Measurements from ENCODE around the gene ZNF408.

The ZNF408 gene

GRCh38 chr11:46680815-46681214 is 20.0 kb upstream of the ZNF408 start:
- TF ChIP-seq, protein P1, sequence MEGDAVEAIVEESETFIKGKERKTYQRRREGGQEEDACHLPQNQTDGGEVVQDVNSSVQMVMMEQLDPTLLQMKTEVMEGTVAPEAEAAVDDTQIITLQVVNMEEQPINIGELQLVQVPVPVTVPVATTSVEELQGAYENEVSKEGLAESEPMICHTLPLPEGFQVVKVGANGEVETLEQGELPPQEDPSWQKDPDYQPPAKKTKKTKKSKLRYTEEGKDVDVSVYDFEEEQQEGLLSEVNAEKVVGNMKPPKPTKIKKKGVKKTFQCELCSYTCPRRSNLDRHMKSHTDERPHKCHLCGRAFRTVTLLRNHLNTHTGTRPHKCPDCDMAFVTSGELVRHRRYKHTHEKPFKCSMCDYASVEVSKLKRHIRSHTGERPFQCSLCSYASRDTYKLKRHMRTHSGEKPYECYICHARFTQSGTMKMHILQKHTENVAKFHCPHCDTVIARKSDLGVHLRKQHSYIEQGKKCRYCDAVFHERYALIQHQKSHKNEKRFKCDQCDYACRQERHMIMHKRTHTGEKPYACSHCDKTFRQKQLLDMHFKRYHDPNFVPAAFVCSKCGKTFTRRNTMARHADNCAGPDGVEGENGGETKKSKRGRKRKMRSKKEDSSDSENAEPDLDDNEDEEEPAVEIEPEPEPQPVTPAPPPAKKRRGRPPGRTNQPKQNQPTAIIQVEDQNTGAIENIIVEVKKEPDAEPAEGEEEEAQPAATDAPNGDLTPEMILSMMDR (IDR thresholded peaks at IDR 0.05; ENCODE audit: low read depth, low read length) = no peak
- no peak for DNase-seq (ENCODE audit: extremely low read depth, low read depth)

DNA sequence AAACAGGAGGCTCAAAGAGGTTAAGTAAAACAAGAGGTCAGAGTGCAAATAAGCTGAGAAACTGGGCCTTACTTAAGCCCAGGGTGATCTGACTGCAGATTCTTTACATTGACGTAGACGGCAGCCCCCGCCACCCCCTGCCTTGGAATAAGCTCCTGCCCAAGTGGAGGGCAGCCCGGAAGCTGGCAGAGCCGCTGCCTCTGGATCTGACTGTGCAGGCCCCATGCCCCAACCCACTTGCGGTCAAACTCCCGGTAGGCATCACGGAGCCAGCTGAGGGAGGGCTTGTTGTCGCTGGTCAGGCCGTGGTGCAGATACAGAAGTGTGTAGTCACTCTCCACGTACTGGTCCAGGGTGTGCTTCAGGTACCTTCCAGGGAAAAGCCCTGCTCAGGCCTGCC is 19.0 kb upstream of the ZNF408 start:
- DNase-seq (ENCODE audit: extremely low read depth, low read depth) = no peak
- TF ChIP-seq, protein P1 (IDR thresholded peaks at IDR 0.05; ENCODE audit: low read depth, low read length) = no peak

DNA sequence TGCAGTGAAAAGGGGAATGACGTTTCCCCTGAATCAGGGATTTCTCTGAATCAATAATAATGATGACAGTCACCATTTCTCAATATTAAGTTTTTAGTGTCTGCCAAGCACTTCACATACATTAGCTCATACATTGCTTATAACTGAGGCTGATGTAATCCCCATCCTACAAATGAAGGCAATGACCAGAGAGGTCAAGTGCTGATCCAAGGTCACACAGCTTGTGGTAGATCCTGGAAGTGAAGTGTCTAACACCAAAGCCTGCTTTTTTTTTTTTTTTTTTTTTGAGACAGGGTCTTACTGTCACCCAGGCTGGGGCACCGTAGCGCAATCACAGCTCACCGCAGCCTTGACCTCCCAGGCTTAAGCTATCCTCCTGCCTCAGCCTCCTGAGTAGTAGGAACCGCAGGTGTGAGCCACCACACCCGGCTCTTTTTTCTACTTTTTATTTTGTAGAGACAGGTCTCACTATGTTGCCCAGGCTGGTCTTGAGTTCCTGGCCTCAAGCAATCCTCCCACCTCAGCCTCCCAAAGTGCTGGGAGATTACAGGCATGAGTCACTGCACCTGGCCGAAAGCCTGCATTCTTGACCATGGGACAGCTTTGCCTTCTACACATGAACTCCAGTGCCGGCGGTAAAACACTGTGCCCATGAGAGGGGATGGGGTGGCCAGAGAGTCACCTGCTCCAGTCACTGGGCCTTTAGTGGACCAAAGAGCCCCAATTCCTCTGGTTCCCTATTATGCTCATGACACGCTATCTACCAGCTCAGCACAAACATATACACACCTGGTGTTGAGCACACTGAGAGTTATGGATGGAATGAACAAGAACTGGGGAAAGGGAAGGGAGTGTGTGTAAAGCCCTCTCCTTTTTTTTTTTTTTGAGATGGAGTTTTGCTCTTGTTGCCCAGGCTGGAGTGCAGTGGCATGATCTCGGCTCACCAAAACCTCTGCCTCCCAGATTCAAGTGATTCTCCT is 17.8 kb upstream of the ZNF408 start:
- TF ChIP-seq, protein P1 (IDR thresholded peaks at IDR 0.05; ENCODE audit: low read depth, low read length) = no peak

DNA sequence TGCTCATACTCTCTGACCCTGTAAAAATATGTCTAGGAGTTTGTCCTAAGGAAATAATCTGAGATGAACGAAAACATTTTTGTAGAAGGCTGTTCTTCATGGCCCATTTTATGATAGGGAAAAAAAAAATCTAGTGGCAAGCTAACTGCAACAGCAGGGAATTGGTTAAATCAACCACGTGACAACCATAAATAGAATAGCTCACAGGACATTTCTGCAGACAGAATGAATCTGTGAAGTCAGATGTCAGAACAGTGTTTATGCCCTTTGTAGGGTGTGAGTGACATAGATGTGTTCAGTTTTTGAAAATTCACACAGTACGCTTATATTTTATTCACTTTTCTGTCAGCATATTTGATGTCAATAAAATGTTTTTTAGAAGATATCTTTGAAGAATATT is 16.5 kb upstream of the ZNF408 start:
- TF ChIP-seq, protein P1 (IDR thresholded peaks at IDR 0.05; ENCODE audit: low read depth, low read length) = no peak
- DNase-seq (ENCODE audit: extremely low read depth, low read depth) = no peak

More for the DNA sequence above, 17.8 kb upstream of the ZNF408 start:
- DNase-seq (ENCODE audit: extremely low read depth, low read depth) = no peak

- DNase-seq (ENCODE audit: extremely low read depth, low read depth) = peak; percentile 22
- TF ChIP-seq, protein P1 (IDR thresholded peaks at IDR 0.05; ENCODE audit: low read depth, low read length) = no peak
These were observed 13.7 kb upstream of the ZNF408 start for GRCh38 chr11:46686886-46687795.

DNA sequence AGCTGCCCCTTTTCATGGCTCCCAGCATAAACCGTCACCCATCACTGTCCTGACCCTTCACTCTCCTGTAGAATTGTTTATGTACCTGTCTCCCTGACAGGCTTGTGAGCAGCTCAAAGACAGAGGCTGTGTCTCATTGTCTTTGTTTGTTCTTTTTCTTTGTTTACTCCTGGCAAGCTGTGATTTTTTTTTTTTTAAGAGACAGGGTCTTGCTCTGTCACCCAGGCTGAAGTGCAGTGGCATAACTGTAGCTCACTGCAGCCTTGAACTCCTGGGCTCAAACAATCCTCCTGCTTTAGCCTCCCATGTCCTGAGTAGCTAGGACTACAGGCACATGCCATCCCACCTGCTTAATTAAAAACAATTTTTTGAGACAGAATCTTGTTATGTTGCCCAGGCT is 10.1 kb upstream of the ZNF408 start:
- TF ChIP-seq, protein P1 (IDR thresholded peaks at IDR 0.05; ENCODE audit: low read depth, low read length) = no peak
- DNase-seq (ENCODE audit: extremely low read depth, low read depth) = no peak

Data from AG09319 (cell line).